ENCODE results near the gene KRTAP5-10.
"Not testable (repeated sequence)": the region's sequence is repeated elsewhere in the genome, so short reads cannot be mapped to it uniquely, and the experiment has no call there.

Gene KRTAP5-10

GRCh38 chr11:71538666-71538990, 26.7 kb upstream of the KRTAP5-10 start:
- no peak overlapping the region for H3K4me3 ChIP-seq (replicated peaks; ENCODE audit: low read depth, low read length)
- no peak for TF ChIP-seq CTCF (IDR thresholded peaks at IDR 0.05; ENCODE audit: low read depth, low read length, missing control alignments)
- DNase-seq (ENCODE audit: extremely low read depth, low read depth): no peak

- no peak for DNase-seq (ENCODE audit: extremely low read depth, low read depth)
- no peak for TF ChIP-seq CTCF (IDR thresholded peaks at IDR 0.05; ENCODE audit: low read depth, low read length, missing control alignments)
- H3K4me3 ChIP-seq (replicated peaks; ENCODE audit: low read depth, low read length): no peak overlapping the region
These were observed 26.3 kb upstream of the KRTAP5-10 start for GRCh38 chr11:71539017-71539416.

GRCh38 chr11:71539971-71540370, 25.4 kb upstream of the KRTAP5-10 start:
- not testable (repeated sequence) for DNase-seq (ENCODE audit: extremely low read depth, low read depth); H3K4me3 ChIP-seq (replicated peaks; ENCODE audit: low read depth, low read length)

- DNase-seq (ENCODE audit: extremely low read depth, low read depth); H3K4me3 ChIP-seq (replicated peaks; ENCODE audit: low read depth, low read length): not testable (repeated sequence)
These were observed 24.6 kb upstream of the KRTAP5-10 start for GRCh38 chr11:71540521-71541304.

- DNase-seq (ENCODE audit: extremely low read depth, low read depth): no peak
- H3K4me3 ChIP-seq (replicated peaks; ENCODE audit: low read depth, low read length): no peak overlapping the region
- TF ChIP-seq CTCF (IDR thresholded peaks at IDR 0.05; ENCODE audit: low read depth, low read length, missing control alignments): no peak
These were observed 23.0 kb upstream of the KRTAP5-10 start for GRCh38 chr11:71542382-71542781.

GRCh38 chr11:71542879-71543777, 22.2 kb upstream of the KRTAP5-10 start:
- DNase-seq (ENCODE audit: extremely low read depth, low read depth): no peak

GRCh38 chr11:71543866-71544265, 21.5 kb upstream of the KRTAP5-10 start:
- no peak for DNase-seq (ENCODE audit: extremely low read depth, low read depth)
- no peak for TF ChIP-seq CTCF (IDR thresholded peaks at IDR 0.05; ENCODE audit: low read depth, low read length, missing control alignments)
- H3K4me3 ChIP-seq (replicated peaks; ENCODE audit: low read depth, low read length): no peak overlapping the region

More at GRCh38 chr11:71542879-71543777, 22.2 kb upstream of the KRTAP5-10 start:
- TF ChIP-seq CTCF (IDR thresholded peaks at IDR 0.05; ENCODE audit: low read depth, low read length, missing control alignments): no peak
- no peak overlapping the region for H3K4me3 ChIP-seq (replicated peaks; ENCODE audit: low read depth, low read length)

Data from HFF-Myc (cell line).